ENCODE data around the gene NUDT9. TPM values are rescaled to one million over a fixed set of nuclear protein-coding genes. Genes with fewer than 3 reads are reported as not detected.
"Not testable (repeated sequence)": the region's sequence is repeated elsewhere in the genome, so short reads cannot be mapped to it uniquely, and the experiment has no call there.

The NUDT9 gene
- 26.6 TPM for total RNA-seq
- long read RNA-seq, transcript NUDT9-203 (8 exons, 2,458 nt): minor isoform, 6 of 123 reads
- long read RNA-seq, transcript NUDT9-201 (8 exons, 1,701 nt): major isoform, 102 of 123 reads
- long read RNA-seq, partial matches to known transcripts: 6 of 123 reads
- long read RNA-seq, other reads (novel, unspliced or antisense): 9 of 123 reads

- peak; percentile 96 for DNase-seq (ENCODE audit: low spot score)
These were observed at the start of gene NUDT9 for GRCh38 chr4:87422104-87423052. NUDT9 (plus strand) TSS chr4:87422573; CDS start chr4:87422906, 333 bp downstream.

- DNase-seq (ENCODE audit: low spot score): no peak
These were observed 46.6 kb upstream of the NUDT9 start for GRCh38 chr4:87375719-87376291.

- DNase-seq (ENCODE audit: low spot score): no peak
These were observed 44.6 kb upstream of the NUDT9 start for GRCh38 chr4:87377816-87378215.

- DNase-seq (ENCODE audit: low spot score): no peak
These were observed 40.3 kb upstream of the NUDT9 start for GRCh38 chr4:87382116-87382515.

GRCh38 chr4:87382931-87383330 is 39.4 kb upstream of the NUDT9 start:
- no peak for DNase-seq (ENCODE audit: low spot score)

GRCh38 chr4:87384466-87385132 is 37.8 kb upstream of the NUDT9 start:
- not testable (repeated sequence) for DNase-seq (ENCODE audit: low spot score)

GRCh38 chr4:87387237-87387636 is 35.1 kb upstream of the NUDT9 start:
- no peak for DNase-seq (ENCODE audit: low spot score)

- no peak for DNase-seq (ENCODE audit: low spot score)
These were observed 33.5 kb upstream of the NUDT9 start for GRCh38 chr4:87388901-87389300.

- not testable (repeated sequence) for DNase-seq (ENCODE audit: low spot score)
These were observed 32.3 kb upstream of the NUDT9 start for GRCh38 chr4:87390055-87390454.

- DNase-seq (ENCODE audit: low spot score): no peak
These were observed 31.9 kb upstream of the NUDT9 start for GRCh38 chr4:87390551-87390890.

- peak; percentile 95 for DNase-seq (ENCODE audit: low spot score)
These were observed 31.3 kb upstream of the NUDT9 start, which contains the start of gene HSD17B11 for GRCh38 chr4:87390891-87391575. HSD17B11 (minus strand) TSS chr4:87391188; CDS start chr4:87391070, 118 bp downstream.

GRCh38 chr4:87391576-87392054 is 30.8 kb upstream of the NUDT9 start:
- no peak for DNase-seq (ENCODE audit: low spot score)

- no peak for DNase-seq (ENCODE audit: low spot score)
These were observed 30.2 kb upstream of the NUDT9 start for GRCh38 chr4:87392183-87392582.

- DNase-seq (ENCODE audit: low spot score): not testable (repeated sequence)
These were observed 27.3 kb upstream of the NUDT9 start for GRCh38 chr4:87395073-87395472.

GRCh38 chr4:87395851-87396250 is 26.5 kb upstream of the NUDT9 start:
- DNase-seq (ENCODE audit: low spot score): not testable (repeated sequence)

- no peak for DNase-seq (ENCODE audit: low spot score)
These were observed 23.2 kb upstream of the NUDT9 start for GRCh38 chr4:87399148-87399547.

- DNase-seq (ENCODE audit: low spot score): no peak
These were observed 22.4 kb upstream of the NUDT9 start for GRCh38 chr4:87399954-87400353.

GRCh38 chr4:87403732-87404131 is 18.6 kb upstream of the NUDT9 start:
- not testable (repeated sequence) for DNase-seq (ENCODE audit: low spot score)

- no peak for DNase-seq (ENCODE audit: low spot score)
These were observed 17.1 kb upstream of the NUDT9 start for GRCh38 chr4:87405211-87405820.

- DNase-seq (ENCODE audit: low spot score): no peak
These were observed 15.9 kb upstream of the NUDT9 start for GRCh38 chr4:87406462-87406861.

Data from mesenteric fat pad (tissue), 1 donor.